GM21825 (cell line): ENCODE results near the gene CMAS.

ENCODE experiments used
- ATAC-seq: cut with Tn5 transposase; IDR thresholded peaks from one replicate; pipeline ENCODE4 v1.9.1; 2021; ENCODE audit warnings: mild to moderate bottlenecking, moderate library complexity; ENCODE audit not compliant: unreplicated experiment

CMAS gene

DNA sequence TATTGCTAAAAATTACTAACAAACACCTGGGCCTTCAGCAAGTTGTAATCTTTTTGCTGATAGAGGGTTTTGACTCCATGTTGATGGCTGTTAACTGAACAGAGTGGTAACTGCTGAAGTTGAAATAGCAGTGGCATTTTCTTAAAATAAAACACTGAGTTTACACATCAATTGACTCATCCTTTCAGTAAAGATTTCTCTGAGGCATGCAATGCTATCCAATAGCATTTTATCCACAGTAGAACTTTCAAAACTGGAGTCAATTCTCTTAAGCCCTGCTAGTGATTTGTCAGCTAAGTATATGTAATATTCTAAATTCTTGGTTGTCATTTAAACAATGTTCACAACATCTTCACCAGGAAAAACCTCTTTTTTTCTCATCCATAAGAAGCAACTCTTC lies 59.5 kb downstream of the CMAS start:
- ATAC-seq, result no peak

DNA sequence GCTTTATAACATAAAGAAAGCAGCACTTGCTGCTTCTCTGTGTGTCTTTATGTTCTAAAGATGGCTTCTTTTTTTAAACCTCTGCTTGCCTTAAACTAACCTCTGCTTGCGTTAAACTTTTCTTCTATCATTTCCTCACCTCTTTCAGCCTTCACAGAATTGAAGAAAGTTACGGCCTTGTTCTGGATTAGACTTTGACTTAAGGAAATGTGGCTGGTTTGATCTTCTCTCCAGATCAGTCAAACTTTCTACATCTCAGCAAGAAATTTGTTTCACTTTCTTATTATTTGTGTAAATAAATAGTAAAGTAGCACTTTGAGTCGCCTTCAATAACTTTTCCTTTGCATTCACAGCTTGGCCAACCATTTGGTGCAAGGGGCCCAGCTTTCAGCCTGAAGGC lies 64.2 kb downstream of the CMAS start:
- no peak for ATAC-seq
